Embryonic facial prominence (tissue), 1 donor: Measurements from ENCODE around the gene ZNF93.
"Not testable (repeated sequence)": the region's sequence is repeated elsewhere in the genome, so short reads cannot be mapped to it uniquely, and the experiment has no call there.

Source experiments
- DNase-seq: peaks from one replicate; pipeline ENCODE4 v3.0.0-alpha.2; 2016; ENCODE audit errors: extremely low spot score

Gene ZNF93

GRCh38 chr19:19937403-19937802, 36.7 kb downstream of the ZNF93 start:
- no peak for DNase-seq

DNA sequence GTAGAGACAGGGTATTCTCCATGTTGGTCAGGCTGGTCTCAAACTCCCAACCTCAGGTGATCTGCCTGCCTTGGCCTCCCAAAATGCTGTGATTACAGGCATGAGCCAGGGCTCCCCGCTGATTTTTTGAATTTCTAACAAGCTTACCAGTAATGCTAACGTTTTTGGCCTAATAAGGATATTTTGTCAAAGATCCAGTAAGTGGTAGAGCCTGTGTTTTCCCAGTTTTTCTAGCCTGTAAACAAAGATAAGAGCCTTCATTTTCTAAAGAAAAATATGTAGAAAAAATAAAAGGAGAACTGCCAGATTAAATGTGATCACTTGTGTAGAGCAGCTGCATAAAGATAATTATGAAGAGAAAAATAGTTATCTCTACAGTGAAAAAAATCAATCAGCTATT, 37.7 kb downstream of the ZNF93 start:
- DNase-seq = no peak

DNA sequence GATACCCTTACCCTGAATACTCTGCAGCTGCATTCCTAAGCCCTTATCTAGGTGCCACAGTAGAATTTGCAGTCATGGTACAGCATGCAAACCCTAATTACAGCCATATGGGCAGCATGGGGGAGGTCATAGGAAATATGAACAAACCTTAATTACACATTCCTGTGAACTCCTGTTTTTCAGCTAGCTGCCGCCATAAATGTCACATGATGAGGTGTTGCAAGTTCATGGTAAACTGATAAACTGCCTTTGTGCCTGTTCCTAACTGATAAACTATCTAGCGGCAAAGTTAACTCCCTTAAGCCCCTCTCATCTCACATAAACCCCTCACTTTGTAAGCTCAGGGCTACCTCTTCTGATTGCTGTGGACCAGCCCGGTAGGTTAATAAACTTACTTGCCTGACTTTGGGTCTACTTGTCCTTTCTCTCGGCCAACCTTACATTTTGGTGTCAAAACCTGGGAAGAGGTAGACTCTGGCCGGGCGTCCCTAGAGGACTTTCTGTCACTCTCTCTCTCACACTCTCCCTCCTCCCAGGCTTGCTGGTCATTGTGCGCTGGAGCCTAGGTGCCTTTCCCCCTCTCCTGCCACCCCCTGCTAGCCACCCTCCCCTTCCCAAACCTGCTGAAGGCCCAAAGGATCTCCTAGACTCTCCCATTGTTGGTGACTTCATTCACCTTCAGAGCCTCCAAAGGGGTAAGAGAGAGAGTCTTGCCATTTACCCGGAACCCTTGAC, 43.3 kb downstream of the ZNF93 start:
- no peak for DNase-seq

DNA sequence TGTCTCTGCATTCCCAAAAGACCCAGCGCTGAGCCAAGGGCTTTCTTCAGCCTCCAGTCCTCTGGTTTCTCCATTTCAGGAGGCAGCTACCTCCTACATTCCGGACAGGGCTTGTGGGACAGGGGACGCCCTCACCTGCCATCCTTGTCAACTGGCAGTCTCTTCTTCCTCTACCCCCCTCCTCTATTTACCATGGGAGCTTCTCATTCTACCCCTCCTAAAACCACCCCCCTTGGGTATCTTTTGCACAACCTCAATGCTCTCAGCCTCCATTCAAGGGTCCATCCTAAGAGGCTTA, 43.8 kb downstream of the ZNF93 start:
- no peak for DNase-seq

GRCh38 chr19:19946226-19946625, 45.5 kb downstream of the ZNF93 start:
- DNase-seq = no peak

GRCh38 chr19:19948800-19949199, 48.1 kb downstream of the ZNF93 start:
- no peak for DNase-seq

DNA sequence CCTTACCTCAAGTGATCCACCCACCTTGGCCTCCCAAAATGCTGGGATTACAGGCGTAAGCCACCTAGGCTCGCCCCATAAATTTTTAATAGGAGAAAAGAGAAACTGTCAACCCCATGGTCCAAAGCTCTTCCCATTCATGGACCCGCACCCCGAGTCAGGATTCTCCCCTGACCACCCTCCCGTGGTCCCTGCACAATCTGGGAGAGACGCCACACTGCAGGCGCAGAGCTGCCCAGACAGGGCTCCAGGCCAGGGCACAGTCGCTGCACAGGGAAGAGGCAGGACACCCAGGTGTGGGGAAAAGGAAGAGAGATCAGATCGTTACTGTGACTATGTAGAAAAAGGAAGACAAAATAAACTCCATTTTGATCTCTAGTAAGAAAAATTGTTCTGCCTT, 54.5 kb downstream of the ZNF93 start:
- no peak for DNase-seq

DNA sequence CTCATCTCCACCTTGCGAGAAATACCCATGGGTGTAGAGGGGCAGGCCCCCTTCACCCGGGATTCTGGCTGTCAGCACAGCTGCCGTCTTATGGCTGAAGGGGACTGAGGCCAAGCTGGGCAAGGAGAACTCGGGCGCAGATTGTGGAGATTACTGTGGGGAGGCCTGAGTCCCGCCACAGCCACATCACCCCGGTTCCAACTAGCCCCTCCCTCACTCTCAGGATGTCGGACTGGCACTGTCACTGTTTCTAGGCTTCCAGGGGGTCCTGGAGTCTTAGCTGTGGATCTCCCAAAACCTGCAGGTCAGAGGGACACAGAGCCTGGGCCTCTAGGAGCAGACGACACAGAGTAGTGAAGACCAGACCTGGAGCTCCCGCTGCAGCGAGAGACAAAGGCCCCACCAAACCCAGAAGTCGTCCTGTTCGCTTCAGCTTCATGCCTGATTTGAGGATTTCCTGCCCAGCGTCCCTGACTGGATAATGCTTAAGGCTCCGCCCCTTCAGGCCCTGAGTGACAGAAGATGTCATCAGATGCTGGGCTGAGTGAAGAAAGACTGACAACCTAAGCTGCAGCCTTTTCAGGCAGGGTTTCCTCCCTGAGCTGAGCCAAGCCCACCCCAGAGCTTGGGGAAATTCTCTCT, 55.8 kb downstream of the ZNF93 start:
- no peak for DNase-seq

DNA sequence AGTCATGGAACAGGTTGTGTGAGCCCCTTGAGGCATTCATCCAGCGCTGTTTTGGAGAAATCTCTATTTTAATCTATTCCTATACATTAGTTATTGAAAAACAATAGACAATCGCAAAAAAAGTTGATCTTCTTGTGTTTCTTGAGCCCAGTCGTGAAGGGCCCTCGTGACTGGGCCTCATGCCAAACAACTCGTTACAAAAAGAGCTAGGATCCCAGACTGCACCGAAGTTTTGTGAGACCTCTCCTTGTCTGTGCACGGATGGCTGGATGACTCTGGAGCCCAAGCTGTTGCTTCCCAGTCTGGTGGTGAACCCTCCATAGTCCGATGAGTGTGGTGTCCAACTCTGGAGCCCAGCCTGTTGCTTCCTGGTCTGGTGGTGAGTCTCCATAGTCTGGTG, 57.0 kb downstream of the ZNF93 start:
- not testable (repeated sequence) for DNase-seq

GRCh38 chr19:19959151-19959799, 58.5 kb downstream of the ZNF93 start:
- DNase-seq = not testable (repeated sequence)

GRCh38 chr19:19964416-19964815, 63.7 kb downstream of the ZNF93 start:
- no peak for DNase-seq

- not testable (repeated sequence) for DNase-seq
These were observed 65.4 kb downstream of the ZNF93 start for GRCh38 chr19:19966126-19966525.

DNA sequence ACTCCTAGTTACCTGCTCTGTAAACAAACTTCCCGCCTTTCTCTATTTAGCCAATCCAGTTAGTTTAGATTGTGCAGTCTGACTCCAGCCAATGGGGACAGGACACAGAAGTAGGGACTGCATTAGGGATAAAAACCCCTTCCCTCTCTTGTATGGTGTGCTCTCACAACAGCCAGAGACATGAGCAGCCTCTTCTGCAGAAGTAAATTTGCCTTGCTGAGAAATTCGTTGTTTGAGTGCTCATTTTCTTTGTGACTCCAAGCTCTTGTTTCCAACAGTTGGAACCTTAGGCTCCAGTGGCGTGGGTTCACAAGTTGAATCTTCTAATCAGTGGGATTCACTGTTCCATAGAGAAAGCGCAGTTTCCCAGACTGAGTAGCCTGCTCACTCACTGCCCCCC, 66.1 kb downstream of the ZNF93 start:
- no peak for DNase-seq
